Suprapubic skin (tissue), 4 donors: ENCODE data around the gene PCNX1. TPM values are rescaled to one million over a fixed set of nuclear protein-coding genes. Genes with fewer than 3 reads are reported as not detected.
"Not testable (repeated sequence)": the region's sequence is repeated elsewhere in the genome, so short reads cannot be mapped to it uniquely, and the experiment has no call there.

ENCODE experiments used
- DNase-seq, 2 donors: peaks; one replicate each; pipeline ENCODE4 v3.0.0-alpha.2; 2019; ENCODE audit warnings: low spot score in 2 of 2
- H3K27ac ChIP-seq: fragments of 200-600 bp; sonication (generic); one replicate; pipeline ENCODE4 v1.5.1; 2019
- H3K27me3 ChIP-seq: fragments of 200-600 bp; sonication (generic); one replicate; pipeline ENCODE4 v1.5.1; 2019
- H3K36me3 ChIP-seq: fragments of 200-600 bp; sonication (generic); one replicate; pipeline ENCODE4 v1.5.1; 2019
- H3K4me1 ChIP-seq: fragments of 200-600 bp; sonication (generic); one replicate; pipeline ENCODE4 v1.5.1; 2019
- H3K4me3 ChIP-seq: fragments of 200-600 bp; sonication (generic); one replicate; pipeline ENCODE4 v1.5.1; 2019; ENCODE audit warnings: mild to moderate bottlenecking
- H3K9me3 ChIP-seq: fragments of 200-600 bp; sonication (generic); one replicate; pipeline ENCODE4 v1.5.1; 2019
- EP300 ChIP-seq: sonication (generic); formaldehyde crosslinking; IDR thresholded peaks from one replicate; pipeline ENCODE4 v1.6.1; 2017; ENCODE audit warnings: antibody characterized with exemption
- POLR2A ChIP-seq, 2 donors: fragments of 450-650 bp; IDR thresholded peaks; one replicate each; pipeline ENCODE4 v1.6.1; 2017; ENCODE audit warnings: antibody characterized with exemption in 2 of 2, mild to moderate bottlenecking in 2 of 2, moderate library complexity in 2 of 2
- POLR2AphosphoS5 ChIP-seq, 3 donors: sonication (generic); formaldehyde crosslinking; IDR thresholded peaks; one replicate each; pipeline ENCODE4 v1.6.1; 2017; ENCODE audit warnings: antibody characterized with exemption in 3 of 3
- WGBS: methylation state at CpG from one replicate; pipeline ENCODE4 v1.1.5; 2018; 5-methylcytosine and 5-hydroxymethylcytosine counted together
- total RNA-seq, 4 donors: library from RNA; depleted of rRNA; stranded (reverse); fragments of >200 nt; gene quantifications; one replicate each; pipeline ENCODE4 v1.1.0, GENCODE V29; 2016
- TF ChIP-seq, protein P1 (sequence below), 2 donors: fragments of 200-600 bp in 1 of 2; fragments of 450-650 bp in 1 of 2; sonication (generic) in 1 of 2; IDR thresholded peaks; one replicate each; pipeline ENCODE4 v1.5.1; 2016 to 2019; ENCODE audit warnings: antibody characterized with exemption in 2 of 2, mild to moderate bottlenecking in 1 of 2, moderate library complexity in 1 of 2

Gene PCNX1
- total RNA-seq, 4 donors from 2014 or later = 22.0 to 95.4 (median 29.7) TPM

DNA sequence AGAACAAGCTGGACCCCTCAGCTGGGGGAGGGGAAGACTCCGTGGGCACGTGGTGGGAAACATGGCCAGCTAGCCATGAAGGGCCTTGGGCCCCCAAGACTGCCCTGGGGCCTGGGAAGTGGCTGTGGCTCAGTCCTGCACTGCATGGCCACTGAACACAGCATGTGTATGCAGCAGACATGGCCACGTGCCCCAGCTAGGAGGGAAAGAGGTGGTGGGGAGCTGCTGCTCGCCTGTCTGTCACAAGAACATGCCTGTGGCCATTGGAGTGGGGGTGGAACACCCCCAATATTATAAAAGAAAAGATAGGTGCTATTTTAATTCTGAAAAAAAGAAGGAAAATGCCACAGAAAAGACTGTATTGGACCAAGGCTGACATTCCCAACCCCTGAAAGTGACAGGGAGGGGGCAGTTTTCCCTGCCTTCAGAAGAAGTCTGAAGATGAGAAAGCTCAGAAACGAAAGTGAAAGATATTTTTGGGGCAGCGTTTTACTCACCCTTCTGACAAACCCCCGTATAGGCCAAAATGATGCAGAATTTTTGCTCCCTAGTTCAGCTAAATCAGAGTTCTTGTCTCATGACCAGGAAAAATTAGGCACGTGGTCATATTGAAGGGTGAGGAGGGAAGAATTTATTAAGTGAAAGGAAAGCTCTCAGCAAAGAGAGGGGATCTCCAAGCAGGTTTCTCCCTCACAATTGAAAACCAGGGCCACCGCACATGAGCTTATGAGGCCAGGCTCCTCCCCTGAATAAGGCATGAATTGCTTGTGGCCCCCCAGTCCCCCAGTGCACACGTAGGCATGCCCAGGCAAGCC lies 35.2 kb upstream of the PCNX1 start:
- Histone ChIP-seq H3K27ac (no peak overlapping the region), H3K9me3 (peaks cover 11% of the 10 kb centered on the region), H3K36me3 (no peaks in the 10 kb centered on the region), H3K27me3 (no peaks in the 10 kb centered on the region), H3K4me3 (no peak overlapping the region), H3K4me1 (no peaks in the 10 kb centered on the region)
- TF ChIP-seq POLR2AphosphoS5 (IDR thresholded peaks at IDR 0.05) (no peak), EP300 (no peak), POLR2A (IDR thresholded peaks at IDR 0.05) (no peak)
- TF ChIP-seq, protein P1, sequence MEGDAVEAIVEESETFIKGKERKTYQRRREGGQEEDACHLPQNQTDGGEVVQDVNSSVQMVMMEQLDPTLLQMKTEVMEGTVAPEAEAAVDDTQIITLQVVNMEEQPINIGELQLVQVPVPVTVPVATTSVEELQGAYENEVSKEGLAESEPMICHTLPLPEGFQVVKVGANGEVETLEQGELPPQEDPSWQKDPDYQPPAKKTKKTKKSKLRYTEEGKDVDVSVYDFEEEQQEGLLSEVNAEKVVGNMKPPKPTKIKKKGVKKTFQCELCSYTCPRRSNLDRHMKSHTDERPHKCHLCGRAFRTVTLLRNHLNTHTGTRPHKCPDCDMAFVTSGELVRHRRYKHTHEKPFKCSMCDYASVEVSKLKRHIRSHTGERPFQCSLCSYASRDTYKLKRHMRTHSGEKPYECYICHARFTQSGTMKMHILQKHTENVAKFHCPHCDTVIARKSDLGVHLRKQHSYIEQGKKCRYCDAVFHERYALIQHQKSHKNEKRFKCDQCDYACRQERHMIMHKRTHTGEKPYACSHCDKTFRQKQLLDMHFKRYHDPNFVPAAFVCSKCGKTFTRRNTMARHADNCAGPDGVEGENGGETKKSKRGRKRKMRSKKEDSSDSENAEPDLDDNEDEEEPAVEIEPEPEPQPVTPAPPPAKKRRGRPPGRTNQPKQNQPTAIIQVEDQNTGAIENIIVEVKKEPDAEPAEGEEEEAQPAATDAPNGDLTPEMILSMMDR (IDR thresholded peaks at IDR 0.05) = no peak
- DNase-seq = no peak
- WGBS = 78% methylated on average over 10 of the region's 10 CpGs

DNA sequence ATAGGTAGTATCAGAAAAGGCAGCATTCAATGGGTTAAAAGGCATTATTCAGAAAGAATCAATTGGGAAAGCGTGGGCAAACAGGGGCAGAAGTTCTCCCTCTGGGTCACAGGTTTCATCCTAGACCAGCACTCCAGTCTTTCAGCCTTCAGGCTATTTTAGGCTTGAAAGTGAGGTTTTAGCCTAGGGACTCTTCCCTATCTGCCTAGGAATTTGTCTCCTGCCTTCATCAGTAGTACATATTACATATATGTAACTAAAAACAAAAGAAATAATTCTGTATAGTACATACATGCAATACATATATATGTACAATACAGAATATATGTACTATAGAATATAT lies 34.6 kb upstream of the PCNX1 start:
- Histone ChIP-seq H3K27ac (no peak overlapping the region), H3K27me3 (no peaks in the 10 kb centered on the region), H3K36me3 (no peaks in the 10 kb centered on the region), H3K4me1 (no peaks in the 10 kb centered on the region), H3K4me3 (no peak overlapping the region), H3K9me3 (peaks cover 11% of the 10 kb centered on the region)
- 82% methylated on average over 1 of the region's 1 CpG for WGBS
- DNase-seq = no peak
- TF ChIP-seq, protein P1 (IDR thresholded peaks at IDR 0.05) = no peak
- TF ChIP-seq POLR2A (IDR thresholded peaks at IDR 0.05) (no peak), EP300 (no peak), POLR2AphosphoS5 (IDR thresholded peaks at IDR 0.05) (no peak)

DNA sequence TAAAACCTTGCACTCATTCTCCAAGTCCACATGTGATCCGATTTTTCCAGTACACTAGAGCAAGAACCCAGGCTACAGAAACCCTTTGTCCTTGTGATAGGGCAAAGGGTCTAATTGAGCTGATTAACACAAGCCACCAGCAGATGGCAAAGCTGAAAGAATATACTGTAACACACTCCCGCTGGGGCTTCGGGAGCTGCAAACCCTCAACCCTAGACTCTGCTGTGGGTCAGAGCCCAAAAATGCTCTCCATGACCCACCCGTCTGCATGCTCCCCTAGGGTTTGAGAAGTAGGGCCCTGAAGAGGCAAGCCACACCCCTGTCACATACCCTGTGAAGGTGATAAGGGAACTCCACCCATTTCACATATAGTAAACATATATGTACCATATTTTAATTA lies 33.6 kb upstream of the PCNX1 start:
- no peaks in the 10 kb centered on the region for H3K27me3 ChIP-seq
- no peaks in the 10 kb centered on the region for H3K36me3 ChIP-seq
- H3K9me3 ChIP-seq = peaks cover 11% of the 10 kb centered on the region
- no peak overlapping the region for H3K4me3 ChIP-seq
- DNase-seq = no peak
- H3K27ac ChIP-seq = no peak overlapping the region
- no peak for TF ChIP-seq POLR2AphosphoS5 (IDR thresholded peaks at IDR 0.05)
- TF ChIP-seq POLR2A (IDR thresholded peaks at IDR 0.05) = no peak
- TF ChIP-seq, protein P1 (IDR thresholded peaks at IDR 0.05) = no peak
- TF ChIP-seq EP300 = no peak
- 53% methylated on average over 4 of the region's 4 CpGs for WGBS
- no peaks in the 10 kb centered on the region for H3K4me1 ChIP-seq

DNA sequence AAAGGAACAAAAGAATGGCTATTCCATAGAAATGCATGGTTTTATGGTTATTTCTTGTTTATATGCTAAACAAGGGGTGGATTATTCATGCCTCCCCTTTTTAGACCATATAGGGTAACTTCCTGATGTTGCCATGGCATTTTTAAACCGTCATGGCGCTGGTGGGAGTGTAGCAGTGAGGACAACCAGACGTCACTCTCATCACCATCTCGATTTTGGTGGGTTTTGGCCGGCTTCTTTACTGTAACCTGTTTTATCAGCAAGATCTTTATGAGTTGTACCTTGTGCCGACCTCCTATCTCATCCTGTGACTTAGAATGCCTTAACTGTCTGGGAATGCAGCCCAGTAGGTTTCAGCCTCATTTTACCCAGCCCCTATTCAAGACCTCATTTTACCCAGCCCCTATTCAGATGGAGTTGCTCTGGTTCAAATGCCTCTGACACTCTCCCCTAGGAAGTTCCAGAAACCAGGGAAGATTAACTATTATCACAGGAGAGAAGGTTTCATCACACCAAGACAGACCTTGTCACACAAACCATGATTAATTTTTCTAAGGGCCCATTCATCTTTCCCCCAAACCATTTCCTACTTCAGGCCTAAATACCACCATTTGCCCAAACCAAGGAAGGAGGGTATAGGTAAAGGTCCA lies 31.3 kb upstream of the PCNX1 start:
- H3K9me3 ChIP-seq, H3K4me1 ChIP-seq, H3K36me3 ChIP-seq, H3K4me3 ChIP-seq, H3K27ac ChIP-seq, DNase-seq, H3K27me3 ChIP-seq: not testable (repeated sequence)
- 69% methylated on average over 6 of the region's 6 CpGs for WGBS

DNA sequence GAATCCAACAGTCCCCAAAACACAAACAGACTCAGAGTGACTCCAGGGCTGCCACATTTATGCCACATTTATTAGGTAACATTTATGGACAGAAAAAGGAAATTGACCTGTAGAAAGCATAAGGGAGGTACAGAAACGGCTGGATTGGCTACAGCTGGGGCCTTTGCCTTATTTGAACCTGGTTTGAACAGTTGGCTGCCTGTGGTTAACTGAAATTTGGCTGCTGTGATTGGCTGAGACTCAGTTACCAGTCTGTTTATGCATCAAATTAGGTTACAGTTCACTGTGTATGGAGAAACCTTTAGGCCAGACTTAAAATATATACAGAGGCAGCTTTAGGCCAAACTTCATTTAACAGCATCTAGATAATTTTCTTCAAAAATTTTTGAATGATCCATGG lies 27.8 kb upstream of the PCNX1 start:
- Histone ChIP-seq H3K9me3 (no peaks in the 10 kb centered on the region), H3K27me3 (no peaks in the 10 kb centered on the region), H3K36me3 (no peaks in the 10 kb centered on the region), H3K4me1 (no peaks in the 10 kb centered on the region), H3K4me3 (no peak overlapping the region), H3K27ac (no peak overlapping the region)
- TF ChIP-seq EP300 (no peak), POLR2AphosphoS5 (IDR thresholded peaks at IDR 0.05) (no peak), POLR2A (IDR thresholded peaks at IDR 0.05) (no peak)
- TF ChIP-seq, protein P1 (IDR thresholded peaks at IDR 0.05) = no peak
- no peak for DNase-seq
- 17% methylated on average over 1 of the region's 1 CpG for WGBS

DNA sequence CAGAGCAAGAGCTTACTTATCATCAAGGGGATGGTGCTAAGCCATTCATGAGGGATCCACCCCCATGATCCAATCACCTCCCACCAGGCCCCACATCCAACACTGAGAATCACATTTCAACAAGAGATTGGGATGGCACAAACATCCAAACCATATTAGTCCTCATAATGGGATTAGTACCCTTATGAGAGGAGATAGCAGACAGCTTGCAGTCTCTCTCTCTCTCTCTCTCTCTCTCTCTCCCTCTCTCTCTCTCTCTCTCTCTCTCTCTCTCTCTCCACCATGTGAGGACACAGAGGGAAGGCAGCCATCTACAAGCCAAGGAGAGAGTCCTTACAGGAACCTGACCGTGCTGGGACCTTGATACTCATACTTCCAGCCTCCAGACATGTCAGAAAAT lies 26.4 kb upstream of the PCNX1 start:
- H3K27ac ChIP-seq = not testable (repeated sequence)
- 100% methylated on average over 1 of the region's 1 CpG for WGBS

More for the DNA sequence above, 26.4 kb upstream of the PCNX1 start:
- not testable (repeated sequence) for H3K9me3 ChIP-seq, H3K27me3 ChIP-seq, H3K4me3 ChIP-seq, H3K4me1 ChIP-seq, DNase-seq, H3K36me3 ChIP-seq
